ENCODE measurements around the gene MINDY4B.

MINDY4B gene

GRCh38 chr3:150926328-150926727 lies 21.1 kb upstream of the MINDY4B start:
- TF ChIP-seq, protein P1, sequence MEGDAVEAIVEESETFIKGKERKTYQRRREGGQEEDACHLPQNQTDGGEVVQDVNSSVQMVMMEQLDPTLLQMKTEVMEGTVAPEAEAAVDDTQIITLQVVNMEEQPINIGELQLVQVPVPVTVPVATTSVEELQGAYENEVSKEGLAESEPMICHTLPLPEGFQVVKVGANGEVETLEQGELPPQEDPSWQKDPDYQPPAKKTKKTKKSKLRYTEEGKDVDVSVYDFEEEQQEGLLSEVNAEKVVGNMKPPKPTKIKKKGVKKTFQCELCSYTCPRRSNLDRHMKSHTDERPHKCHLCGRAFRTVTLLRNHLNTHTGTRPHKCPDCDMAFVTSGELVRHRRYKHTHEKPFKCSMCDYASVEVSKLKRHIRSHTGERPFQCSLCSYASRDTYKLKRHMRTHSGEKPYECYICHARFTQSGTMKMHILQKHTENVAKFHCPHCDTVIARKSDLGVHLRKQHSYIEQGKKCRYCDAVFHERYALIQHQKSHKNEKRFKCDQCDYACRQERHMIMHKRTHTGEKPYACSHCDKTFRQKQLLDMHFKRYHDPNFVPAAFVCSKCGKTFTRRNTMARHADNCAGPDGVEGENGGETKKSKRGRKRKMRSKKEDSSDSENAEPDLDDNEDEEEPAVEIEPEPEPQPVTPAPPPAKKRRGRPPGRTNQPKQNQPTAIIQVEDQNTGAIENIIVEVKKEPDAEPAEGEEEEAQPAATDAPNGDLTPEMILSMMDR (IDR thresholded peaks at IDR 0.05; ENCODE audit: low read length) = no peak
- no peak for TF ChIP-seq EZH2 (IDR thresholded peaks at IDR 0.05; ENCODE audit: borderline replicate concordance, low read length)
- no peaks in the 10 kb centered on the region for H4K20me1 ChIP-seq (ENCODE audit: insufficient read depth, low read length)
- no peak overlapping the region for H3K9ac ChIP-seq (ENCODE audit: low read length)
- no peaks in the 10 kb centered on the region for H3K9me3 ChIP-seq (ENCODE audit: low read length)
- H3K27ac ChIP-seq (ENCODE audit: low read depth, low read length, poor library complexity, severe bottlenecking) = no peak overlapping the region
- H3F3A ChIP-seq (ENCODE audit: insufficient read depth, low read length) = no peaks in the 10 kb centered on the region
- no peaks in the 10 kb centered on the region for H3K36me3 ChIP-seq (ENCODE audit: insufficient read depth, low read length)
- H3K4me1 ChIP-seq (ENCODE audit: insufficient read depth, low read length, severe bottlenecking) = peaks cover 6% of the 10 kb centered on the region
- no peak overlapping the region for H2AFZ ChIP-seq (ENCODE audit: low read length)
- no peaks in the 10 kb centered on the region for H3K9me2 ChIP-seq (ENCODE audit: low read depth, low read length)
- H3K27me3 ChIP-seq (ENCODE audit: insufficient read depth, low read length) = no peaks in the 10 kb centered on the region
- H3K4me2 ChIP-seq (ENCODE audit: low read length) = no peak overlapping the region
- H3K4me3 ChIP-seq (ENCODE audit: low read depth, low read length, poor library complexity, severe bottlenecking) = no peak overlapping the region
- no peaks in the 10 kb centered on the region for H3K79me2 ChIP-seq (ENCODE audit: insufficient read depth, low read length)

- H3K4me2 ChIP-seq (ENCODE audit: low read length) = peak overlapping the region; percentile 64
- H3F3A ChIP-seq (ENCODE audit: insufficient read depth, low read length) = no peaks in the 10 kb centered on the region
- TF ChIP-seq EZH2 (IDR thresholded peaks at IDR 0.05; ENCODE audit: borderline replicate concordance, low read length) = no peak
- TF ChIP-seq, protein P1 (IDR thresholded peaks at IDR 0.05; ENCODE audit: low read length) = peak; percentile 99
- H3K79me2 ChIP-seq (ENCODE audit: insufficient read depth, low read length) = no peaks in the 10 kb centered on the region
- H3K9me3 ChIP-seq (ENCODE audit: low read length) = no peaks in the 10 kb centered on the region
- peak overlapping the region; percentile 45 for H3K4me3 ChIP-seq (ENCODE audit: low read depth, low read length, poor library complexity, severe bottlenecking)
- H3K4me1 ChIP-seq (ENCODE audit: insufficient read depth, low read length, severe bottlenecking) = peaks cover 6% of the 10 kb centered on the region
- no peaks in the 10 kb centered on the region for H3K36me3 ChIP-seq (ENCODE audit: insufficient read depth, low read length)
- no peaks in the 10 kb centered on the region for H3K9me2 ChIP-seq (ENCODE audit: low read depth, low read length)
- no peak overlapping the region for H2AFZ ChIP-seq (ENCODE audit: low read length)
- no peak overlapping the region for H3K27ac ChIP-seq (ENCODE audit: low read depth, low read length, poor library complexity, severe bottlenecking)
- no peaks in the 10 kb centered on the region for H4K20me1 ChIP-seq (ENCODE audit: insufficient read depth, low read length)
- H3K9ac ChIP-seq (ENCODE audit: low read length) = no peak overlapping the region
- no peaks in the 10 kb centered on the region for H3K27me3 ChIP-seq (ENCODE audit: insufficient read depth, low read length)
These were observed 20.5 kb upstream of the MINDY4B start for GRCh38 chr3:150925751-150926201.

DNA sequence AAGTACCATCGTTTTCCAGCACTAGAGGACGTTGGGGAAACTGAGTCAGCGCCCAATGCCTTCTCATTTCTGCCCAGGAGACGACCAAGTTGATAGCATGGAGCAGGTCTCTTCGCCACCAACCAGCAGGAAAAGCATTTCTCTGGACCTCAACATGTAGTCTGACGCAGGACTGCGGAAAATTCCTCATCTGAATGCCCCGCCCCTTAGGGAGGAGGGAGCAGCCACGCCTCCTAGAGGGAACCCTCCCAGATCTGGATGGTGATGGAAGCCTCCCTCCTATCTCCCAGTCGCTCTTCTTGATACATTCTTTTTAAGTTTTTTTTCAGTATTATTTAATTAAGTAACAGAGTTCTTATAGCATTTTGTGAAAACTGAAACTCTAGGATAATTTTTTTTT lies 17.4 kb upstream of the MINDY4B start:
- no peaks in the 10 kb centered on the region for H3K36me3 ChIP-seq (ENCODE audit: insufficient read depth, low read length)
- H3K27ac ChIP-seq (ENCODE audit: low read depth, low read length, poor library complexity, severe bottlenecking) = no peak overlapping the region
- H3K4me2 ChIP-seq (ENCODE audit: low read length) = no peak overlapping the region
- no peaks in the 10 kb centered on the region for H3K9me3 ChIP-seq (ENCODE audit: low read length)
- H2AFZ ChIP-seq (ENCODE audit: low read length) = no peak overlapping the region
- TF ChIP-seq, protein P1 (IDR thresholded peaks at IDR 0.05; ENCODE audit: low read length) = no peak
- TF ChIP-seq EZH2 (IDR thresholded peaks at IDR 0.05; ENCODE audit: borderline replicate concordance, low read length) = no peak
- H3K79me2 ChIP-seq (ENCODE audit: insufficient read depth, low read length) = no peaks in the 10 kb centered on the region
- no peaks in the 10 kb centered on the region for H3K27me3 ChIP-seq (ENCODE audit: insufficient read depth, low read length)
- H3K9ac ChIP-seq (ENCODE audit: low read length) = no peak overlapping the region
- no peak overlapping the region for H3K4me3 ChIP-seq (ENCODE audit: low read depth, low read length, poor library complexity, severe bottlenecking)
- peaks cover 6% of the 10 kb centered on the region for H3K4me1 ChIP-seq (ENCODE audit: insufficient read depth, low read length, severe bottlenecking)
- H3K9me2 ChIP-seq (ENCODE audit: low read depth, low read length) = no peaks in the 10 kb centered on the region
- no peaks in the 10 kb centered on the region for H4K20me1 ChIP-seq (ENCODE audit: insufficient read depth, low read length)
- H3F3A ChIP-seq (ENCODE audit: insufficient read depth, low read length) = no peaks in the 10 kb centered on the region
